SU-DHL-6 (cell line): ENCODE results near the gene AGFG1.

Experiments
- H2AFZ ChIP-seq: fragments of 200-600 bp; sonication (generic); 2 replicates; pipeline ENCODE4 v1.6.1; 2014; ENCODE audit warnings: low read depth, mild to moderate bottlenecking, moderate library complexity, mixed read lengths, antibody characterized with exemption, low read length; ENCODE audit not compliant: severe bottlenecking
- H3F3A ChIP-seq: fragments of 200-600 bp; shearing (Covaris generic); 2 replicates; pipeline ENCODE4 v1.6.0; 2016; ENCODE audit warnings: antibody characterized with exemption, mild to moderate bottlenecking; ENCODE audit not compliant: insufficient read depth
- H3K27ac ChIP-seq: fragments of 200-600 bp; sonication (generic); 2 replicates; pipeline ENCODE4 v1.5.1; 2016; ENCODE audit warnings: low read depth, mild to moderate bottlenecking, low read length, moderate library complexity, mixed read lengths
- H3K27me3 ChIP-seq: fragments of 200-600 bp; sonication (generic), shearing (Covaris generic); 2 replicates; pipeline ENCODE4 v1.6.0; 2014; ENCODE audit warnings: mild to moderate bottlenecking, low read length
- H3K36me3 ChIP-seq: fragments of 200-600 bp; sonication (generic); 2 replicates; pipeline ENCODE4 v1.6.1; 2014; ENCODE audit warnings: mild to moderate bottlenecking, low read length, mixed read lengths
- H3K4me2 ChIP-seq: fragments of 300-600, 200-600 bp; shearing (Covaris generic), sonication (generic); 2 replicates; pipeline ENCODE4 v1.6.0; 2014; ENCODE audit warnings: low read length, low read depth, mild to moderate bottlenecking; ENCODE audit not compliant: poor library complexity, severe bottlenecking
- H3K4me3 ChIP-seq: fragments of 200-600 bp; sonication (generic); 2 replicates; pipeline ENCODE4 v1.5.1; 2014; ENCODE audit warnings: antibody characterized with exemption, low read length, mild to moderate bottlenecking, mixed read lengths; ENCODE audit not compliant: insufficient read depth, poor library complexity, severe bottlenecking
- H3K79me2 ChIP-seq: fragments of 200-600 bp; sonication (generic); 2 replicates; pipeline ENCODE4 v1.6.1; 2014; ENCODE audit warnings: mild to moderate bottlenecking, low read length, moderate library complexity; ENCODE audit not compliant: insufficient read depth
- H3K9ac ChIP-seq: fragments of 200-600 bp; sonication (generic); 2 replicates; pipeline ENCODE4 v1.7.0; 2014; ENCODE audit warnings: mild to moderate bottlenecking, low read length
- H3K9me2 ChIP-seq: fragments of 200-600 bp; sonication (generic); replicated peaks from 2 replicates; pipeline ENCODE4 v1.6.1; 2014; ENCODE audit warnings: low read length; ENCODE audit not compliant: insufficient read depth
- H3K9me3 ChIP-seq: fragments of 200-600 bp; sonication (generic); 2 replicates; pipeline ENCODE4 v1.6.1; 2014; ENCODE audit warnings: low read length, mixed read lengths; ENCODE audit not compliant: insufficient read depth
- H4K20me1 ChIP-seq: fragments of 200-600 bp; sonication (generic); 2 replicates; pipeline ENCODE4 v1.6.1; 2014; ENCODE audit warnings: low read depth, mild to moderate bottlenecking, antibody characterized with exemption, low read length, moderate library complexity, mixed read lengths
- EZH2phosphoT487 ChIP-seq: fragments of 200-600 bp; sonication (generic), shearing (Covaris generic); conservative IDR thresholded peaks from 2 replicates; pipeline ENCODE4 v1.6.1; 2018; ENCODE audit warnings: mild to moderate bottlenecking, antibody characterized with exemption, low read length, moderate library complexity, mixed read lengths
- TF ChIP-seq, protein P1 (sequence below): fragments of 200-600 bp; sonication (generic); IDR thresholded peaks from one replicate; pipeline ENCODE4 v1.5.1; 2017; ENCODE audit warnings: antibody characterized with exemption, mild to moderate bottlenecking, low read length, moderate library complexity; ENCODE audit not compliant: insufficient read depth, poor library complexity, severe bottlenecking

AGFG1 gene

DNA sequence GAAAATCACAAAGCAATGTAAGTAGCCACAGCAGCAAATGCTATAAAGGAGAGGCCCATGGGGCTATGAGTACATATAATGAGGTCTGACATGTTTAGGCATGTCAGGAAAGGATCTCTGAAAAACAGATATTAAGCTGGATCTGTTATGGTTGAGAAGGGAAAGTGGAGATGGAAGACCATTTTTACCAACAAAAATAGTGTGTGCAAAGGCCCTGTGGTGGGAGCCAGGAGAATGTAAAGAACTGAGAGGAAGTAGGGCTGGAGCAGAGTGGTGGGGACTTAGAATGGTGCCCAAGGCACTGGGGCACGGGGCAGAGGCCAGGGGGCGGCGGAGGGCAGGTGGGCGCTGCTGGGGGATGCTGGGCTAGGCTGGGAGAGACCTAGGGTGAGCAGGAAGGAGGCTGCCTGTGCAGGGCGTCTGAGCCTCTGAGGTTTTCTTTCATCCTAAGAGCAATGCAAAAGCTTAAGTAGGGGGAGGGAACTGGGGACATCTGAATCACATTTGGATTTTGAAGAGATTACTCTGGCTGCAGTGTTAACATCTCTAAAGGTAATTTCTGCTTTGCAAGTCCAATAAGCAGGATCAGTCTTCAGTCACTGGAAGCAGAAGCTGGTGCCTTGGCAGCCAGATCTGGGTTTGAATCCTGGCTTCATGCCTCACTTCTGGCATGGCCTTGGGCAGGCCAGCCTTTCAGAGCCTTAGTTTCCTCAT lies 4.9 kb upstream of the AGFG1 start:
- Histone ChIP-seq H3K27me3 (no peaks in the 10 kb centered on the region), H3F3A (no peaks in the 10 kb centered on the region), H3K79me2 (no peaks in the 10 kb centered on the region), H2AFZ (no peak overlapping the region), H3K27ac (no peak overlapping the region), H3K36me3 (no peaks in the 10 kb centered on the region), H3K9me3 (no peaks in the 10 kb centered on the region), H4K20me1 (no peaks in the 10 kb centered on the region), H3K9me2 (no peaks in the 10 kb centered on the region), H3K4me2 (no peak overlapping the region), H3K4me3 (no peak overlapping the region), H3K9ac (no peak overlapping the region)
- no peak for TF ChIP-seq EZH2phosphoT487
- TF ChIP-seq, protein P1, sequence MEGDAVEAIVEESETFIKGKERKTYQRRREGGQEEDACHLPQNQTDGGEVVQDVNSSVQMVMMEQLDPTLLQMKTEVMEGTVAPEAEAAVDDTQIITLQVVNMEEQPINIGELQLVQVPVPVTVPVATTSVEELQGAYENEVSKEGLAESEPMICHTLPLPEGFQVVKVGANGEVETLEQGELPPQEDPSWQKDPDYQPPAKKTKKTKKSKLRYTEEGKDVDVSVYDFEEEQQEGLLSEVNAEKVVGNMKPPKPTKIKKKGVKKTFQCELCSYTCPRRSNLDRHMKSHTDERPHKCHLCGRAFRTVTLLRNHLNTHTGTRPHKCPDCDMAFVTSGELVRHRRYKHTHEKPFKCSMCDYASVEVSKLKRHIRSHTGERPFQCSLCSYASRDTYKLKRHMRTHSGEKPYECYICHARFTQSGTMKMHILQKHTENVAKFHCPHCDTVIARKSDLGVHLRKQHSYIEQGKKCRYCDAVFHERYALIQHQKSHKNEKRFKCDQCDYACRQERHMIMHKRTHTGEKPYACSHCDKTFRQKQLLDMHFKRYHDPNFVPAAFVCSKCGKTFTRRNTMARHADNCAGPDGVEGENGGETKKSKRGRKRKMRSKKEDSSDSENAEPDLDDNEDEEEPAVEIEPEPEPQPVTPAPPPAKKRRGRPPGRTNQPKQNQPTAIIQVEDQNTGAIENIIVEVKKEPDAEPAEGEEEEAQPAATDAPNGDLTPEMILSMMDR: no peak

DNA sequence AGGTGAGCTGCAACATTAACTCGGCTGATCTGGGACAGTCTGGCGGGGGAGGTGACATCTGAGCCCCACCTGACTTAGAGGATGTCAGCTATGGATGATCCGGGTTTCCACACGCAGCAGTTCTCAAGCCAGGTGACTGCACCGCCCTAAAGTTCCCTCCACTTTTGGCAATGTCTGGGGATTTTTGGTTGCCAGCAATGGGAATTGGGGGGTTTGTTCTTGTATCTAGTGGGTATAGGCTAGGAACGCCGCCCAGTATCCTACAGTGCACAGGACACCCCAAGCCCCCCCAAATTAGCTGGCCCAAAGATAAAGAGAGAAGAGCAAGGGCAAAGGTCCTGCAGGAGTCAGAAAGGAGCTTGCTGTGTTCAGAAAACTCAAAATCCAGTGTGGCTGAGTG lies 544 bp upstream of the AGFG1 start:
- Histone ChIP-seq H3F3A (peaks cover 7% of the 10 kb centered on the region; the same call in 1 of the 2 replicates), H3K9ac (no peak overlapping the region), H2AFZ (no peak overlapping the region), H3K36me3 (no peaks in the 10 kb centered on the region), H3K27ac (no peak overlapping the region), H3K27me3 (no peaks in the 10 kb centered on the region), H3K4me3 (no peak overlapping the region), H3K4me2 (no peak overlapping the region), H4K20me1 (peaks cover 33% of the 10 kb centered on the region), H3K79me2 (peaks cover 42% of the 10 kb centered on the region), H3K9me2 (no peaks in the 10 kb centered on the region), H3K9me3 (no peaks in the 10 kb centered on the region)
- TF ChIP-seq EZH2phosphoT487: no peak
- TF ChIP-seq, protein P1: no peak

DNA sequence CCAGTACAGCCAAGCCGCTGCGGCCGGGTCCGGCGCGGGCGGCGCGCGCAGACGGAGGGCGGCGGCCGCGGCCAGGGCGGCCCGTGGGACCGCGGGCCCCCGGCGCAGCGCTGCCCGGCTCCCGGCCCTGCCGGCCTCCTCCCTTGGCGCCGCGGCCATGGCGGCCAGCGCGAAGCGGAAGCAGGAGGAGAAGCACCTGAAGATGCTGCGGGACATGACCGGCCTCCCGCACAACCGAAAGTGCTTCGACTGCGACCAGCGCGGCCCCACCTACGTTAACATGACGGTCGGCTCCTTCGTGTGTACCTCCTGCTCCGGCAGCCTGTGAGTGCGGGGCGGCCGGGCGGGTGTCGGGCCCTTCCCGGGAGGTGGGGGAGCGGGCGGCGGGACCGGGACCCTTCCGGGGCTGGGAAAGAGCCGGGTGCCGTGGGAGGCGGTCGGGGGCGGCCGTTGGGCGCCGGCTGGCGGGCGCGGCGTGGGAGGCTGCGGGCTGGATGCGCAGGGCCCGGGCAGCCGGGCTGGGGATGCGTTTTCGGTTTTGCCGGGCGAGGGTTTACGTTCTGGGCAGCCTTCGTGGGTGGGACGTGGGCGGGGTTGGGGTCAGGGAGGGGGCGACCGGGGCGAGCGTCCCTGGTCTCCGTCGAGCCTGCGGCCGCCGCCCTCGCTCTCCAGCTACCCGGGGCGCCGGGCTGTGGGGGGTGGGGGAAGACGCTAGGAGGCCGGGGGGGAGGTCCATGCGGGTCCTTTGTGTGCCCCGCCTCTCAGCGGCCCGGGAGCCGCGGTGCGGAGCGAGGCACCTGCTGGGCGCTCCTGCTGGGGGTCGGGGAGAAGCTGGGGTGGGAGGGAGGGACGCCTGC lies 537 bp downstream of the AGFG1 start:
- peak overlapping the region; percentile 56 for H2AFZ ChIP-seq
- H3K27ac ChIP-seq: peak overlapping the region; percentile 10; the same call in 1 of the 2 replicates
- peak overlapping the region; percentile 92 for H3K4me3 ChIP-seq
- no peaks in the 10 kb centered on the region for H3K9me2 ChIP-seq
- H3K79me2 ChIP-seq: peaks cover 53% of the 10 kb centered on the region
- no peak for TF ChIP-seq EZH2phosphoT487
- TF ChIP-seq, protein P1: no peak
- peaks cover 37% of the 10 kb centered on the region for H4K20me1 ChIP-seq
- H3K27me3 ChIP-seq: no peaks in the 10 kb centered on the region
- no peaks in the 10 kb centered on the region for H3K9me3 ChIP-seq
- H3K4me2 ChIP-seq: peak overlapping the region; percentile 99
- H3F3A ChIP-seq: peaks cover 7% of the 10 kb centered on the region; the same call in 1 of the 2 replicates
- H3K9ac ChIP-seq: peak overlapping the region; percentile 91
- no peaks in the 10 kb centered on the region for H3K36me3 ChIP-seq
